CD4-positive, alpha-beta T cell treated with Interferon gamma for 1 hour (primary cell): Measurements from ENCODE around the gene SLC25A30.
"Not testable (repeated sequence)": the region's sequence is repeated elsewhere in the genome, so short reads cannot be mapped to it uniquely, and the experiment has no call there.

Experiments used
- DNase-seq: peaks from one replicate; pipeline ENCODE4 v3.0.0-alpha.2; 2020

Gene SLC25A30

DNA sequence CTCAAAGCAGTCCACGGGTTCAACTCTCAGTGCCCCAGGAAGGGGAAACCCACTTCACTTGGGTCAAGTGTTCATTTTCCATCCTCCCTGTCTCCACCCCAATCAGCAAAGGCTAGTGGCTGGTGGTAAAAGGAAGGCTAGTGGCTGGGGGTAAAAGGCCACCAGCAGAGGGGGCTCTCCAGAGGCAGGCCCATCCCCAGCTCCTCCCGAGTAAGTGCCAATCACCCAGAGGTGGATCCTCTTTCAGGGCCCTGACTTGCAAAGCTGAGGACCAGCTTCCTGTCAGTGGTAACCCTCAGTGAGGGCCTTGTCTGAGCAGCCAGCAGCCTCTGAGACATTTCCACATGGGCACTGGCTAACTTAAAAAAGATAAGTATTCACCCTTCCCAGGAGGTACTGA, 55.2 kb downstream of the SLC25A30 start:
- DNase-seq, result no peak

DNA sequence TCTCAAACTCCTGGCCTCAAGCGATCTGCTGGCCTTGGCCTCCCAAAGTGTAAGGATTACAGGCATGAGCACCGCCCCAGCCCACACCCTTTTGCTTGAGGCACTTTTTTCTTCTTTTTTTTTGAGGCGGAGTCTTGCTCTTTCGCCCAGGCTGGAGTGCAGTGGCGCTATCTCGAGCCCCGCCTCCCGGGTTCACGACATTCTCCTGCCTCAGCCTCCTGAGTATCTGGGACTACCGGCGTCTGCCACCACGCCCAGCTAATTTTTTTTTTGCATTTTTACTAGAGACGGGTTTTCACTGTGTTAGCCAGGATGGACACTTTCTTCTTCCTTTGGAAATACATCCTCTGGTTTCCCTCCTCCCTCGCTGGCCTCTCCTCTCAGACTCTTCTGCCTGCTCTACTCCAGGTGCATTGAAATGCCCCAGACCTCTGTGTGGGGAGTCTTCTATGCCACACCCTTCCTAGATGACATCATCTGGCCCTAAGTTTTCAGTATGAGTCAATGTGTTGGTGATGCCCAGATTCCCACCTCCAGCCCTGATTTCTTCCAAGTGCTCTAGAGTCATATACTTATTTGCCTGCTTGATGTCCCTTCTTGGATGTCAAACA, 56.5 kb downstream of the SLC25A30 start:
- DNase-seq, result no peak

DNA sequence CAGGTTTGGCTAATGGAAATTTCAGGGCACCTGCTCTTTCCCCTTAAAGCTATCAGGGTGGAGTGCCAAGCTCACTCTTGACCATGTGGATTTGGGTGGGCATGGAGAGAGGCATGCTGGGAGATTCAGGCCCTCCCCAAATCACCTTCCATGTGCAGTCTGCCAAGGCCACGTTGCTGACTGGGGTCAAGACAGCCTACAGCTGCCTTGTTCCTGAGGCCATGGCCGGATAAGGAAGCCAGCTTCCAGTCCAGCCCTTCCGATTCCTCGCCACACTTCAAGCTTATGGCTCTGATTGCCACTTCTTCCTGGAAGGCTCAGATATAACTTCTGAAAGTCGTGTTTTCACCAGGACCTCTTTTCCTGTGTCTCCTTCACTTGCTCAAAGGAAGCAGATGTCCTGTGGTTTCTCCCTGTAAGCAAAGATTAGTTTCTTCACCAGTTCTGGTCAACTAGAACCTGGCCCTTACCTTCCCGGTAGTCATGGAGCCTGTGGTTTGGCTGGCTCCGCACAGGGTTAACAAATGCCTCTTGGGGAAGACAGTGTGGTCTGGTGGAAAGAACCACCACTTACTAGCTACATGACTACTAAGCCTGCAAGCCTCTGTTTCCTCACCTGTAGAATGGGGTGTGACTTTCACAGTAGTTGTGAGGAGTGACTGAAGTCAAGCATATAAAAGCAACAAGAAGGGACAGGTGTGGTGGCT, 61.1 kb downstream of the SLC25A30 start:
- DNase-seq, result no peak

DNA sequence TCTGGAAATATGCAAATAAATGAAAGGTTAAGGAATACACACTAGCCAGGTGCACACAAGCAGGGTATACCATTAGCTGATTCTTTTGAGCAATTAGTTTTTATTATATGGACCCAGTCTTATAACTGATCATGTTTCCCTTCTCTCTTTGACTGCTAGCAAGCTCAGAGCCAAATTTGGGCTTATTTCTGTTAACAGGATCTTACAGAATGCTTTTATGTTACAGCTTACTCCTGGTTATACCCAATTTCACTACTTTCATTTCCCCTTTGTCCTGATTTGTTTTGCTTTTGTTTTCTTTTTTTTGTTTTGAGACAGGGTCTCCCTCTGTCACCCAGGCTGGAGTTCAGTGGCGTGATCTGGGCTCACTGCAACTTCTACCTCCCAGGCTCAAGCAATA, 64.3 kb downstream of the SLC25A30 start:
- no peak for DNase-seq

DNA sequence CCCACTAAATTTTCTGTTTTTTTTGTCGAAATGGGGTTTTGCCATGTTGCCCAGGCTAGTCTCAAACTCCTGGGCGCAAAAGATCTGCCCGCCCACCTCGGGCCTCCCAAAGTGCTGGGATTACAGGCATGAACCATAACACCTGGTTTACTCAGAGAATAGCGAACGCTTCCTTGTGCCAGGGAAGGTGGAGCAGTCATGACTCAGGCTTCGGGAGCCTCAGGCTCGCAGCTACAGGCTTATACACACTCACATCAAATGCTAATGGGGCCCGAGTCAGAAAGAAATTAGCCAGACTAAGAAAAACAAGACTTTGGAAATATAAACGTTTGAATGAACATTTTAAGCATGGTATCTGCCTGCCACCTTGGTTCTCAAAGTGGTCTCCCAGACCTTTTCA, 66.1 kb downstream of the SLC25A30 start:
- no peak for DNase-seq

DNA sequence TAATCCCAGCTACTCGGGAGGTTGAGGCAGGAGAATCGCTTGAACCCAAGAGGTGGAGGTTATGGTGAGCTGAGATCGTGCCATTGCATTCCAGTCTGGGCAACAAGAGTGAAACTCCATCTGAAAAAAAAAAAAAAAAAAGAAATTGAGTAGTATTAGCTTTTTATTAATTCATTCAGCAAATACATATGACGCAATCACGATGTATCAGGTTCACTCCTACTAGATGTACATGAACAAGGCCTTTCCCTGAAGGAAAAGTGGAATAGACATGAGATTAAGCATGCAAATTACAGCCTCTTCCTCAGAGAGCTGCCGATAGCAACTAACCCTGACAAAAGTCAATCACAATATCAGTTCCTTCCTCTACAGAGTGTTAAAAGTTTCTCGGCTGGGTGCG, 68.0 kb downstream of the SLC25A30 start:
- no peak for DNase-seq

DNA sequence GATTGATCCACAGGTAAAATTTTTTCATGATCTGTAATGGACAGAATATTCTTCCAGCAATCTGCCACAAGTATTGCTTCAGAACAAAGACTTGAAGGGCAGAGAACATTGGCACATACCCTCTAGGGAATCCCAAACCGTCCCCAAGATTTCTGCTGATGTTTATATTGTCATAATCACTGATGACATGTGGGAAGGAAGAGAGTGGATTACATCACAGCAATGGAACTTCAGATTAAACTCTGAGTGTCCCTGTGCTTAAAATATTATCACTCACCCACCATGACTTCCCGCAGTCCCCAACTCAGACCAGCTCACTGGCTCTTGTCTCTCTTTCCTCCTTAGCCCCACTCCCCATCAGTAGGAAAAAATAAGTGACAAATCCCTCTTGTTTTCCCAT, 68.7 kb downstream of the SLC25A30 start:
- DNase-seq, result no peak

DNA sequence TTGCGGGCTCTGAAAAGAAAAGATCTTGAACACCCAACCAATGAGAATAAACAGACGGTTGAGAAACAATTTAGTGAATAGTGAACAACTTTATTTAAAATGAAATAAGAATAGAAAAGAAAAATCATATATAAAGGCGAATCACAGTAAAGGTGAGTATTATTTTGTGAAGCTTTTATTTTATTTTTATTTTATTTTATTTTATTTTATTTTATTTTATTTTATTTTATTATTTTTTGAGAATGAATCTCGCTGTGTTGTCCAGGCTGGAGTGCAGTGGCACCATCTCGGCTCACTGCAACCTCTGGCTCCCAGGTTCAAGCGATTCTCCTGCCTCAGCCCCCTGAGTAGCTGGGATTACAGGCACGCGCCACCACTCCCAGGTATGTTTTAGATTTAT, 74.1 kb downstream of the SLC25A30 start:
- DNase-seq, result not testable (repeated sequence)
